ENCODE results near the gene ZNF311.

ZNF311 gene

DNA sequence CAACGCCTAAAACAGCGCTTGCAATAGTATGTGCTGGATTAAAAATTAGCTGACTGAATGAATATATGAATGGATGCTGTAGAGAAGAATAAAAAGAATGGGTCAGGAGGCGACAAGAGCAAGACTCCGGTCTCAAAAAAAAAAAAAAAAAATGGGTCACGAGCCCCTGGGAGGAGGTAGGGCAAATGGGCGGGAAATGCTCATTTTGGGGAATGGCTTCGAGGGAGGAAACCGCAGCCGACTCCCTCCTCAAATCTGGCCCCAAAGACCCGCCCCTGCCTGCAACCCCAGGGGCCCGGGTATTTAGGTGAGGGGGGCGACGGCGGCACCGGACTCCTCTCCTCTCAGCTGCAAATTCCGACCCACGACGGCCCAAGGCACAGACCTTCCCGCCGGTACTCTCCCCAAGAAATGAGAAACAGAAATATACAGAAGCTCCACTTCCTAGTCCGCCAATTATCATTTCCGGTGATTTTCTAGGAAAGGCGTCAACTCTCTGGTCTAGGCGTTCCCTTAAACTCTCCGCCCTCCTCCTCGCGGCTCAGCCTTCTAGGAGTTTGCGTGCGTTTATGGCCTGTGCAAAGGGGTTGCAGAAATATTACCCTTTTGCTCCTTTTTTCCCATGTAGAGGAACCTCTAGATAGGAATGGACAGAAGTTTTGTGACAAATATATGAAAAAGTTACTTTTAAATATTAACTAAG, at the start of gene ZNF311:
Gene ZNF311, minus strand, starts transcription at position 133 of the 703 bp plus-strand sequence. CDS start 1,361 bp downstream, outside the sequence.
- DNase-seq, result peak in 1 of 2 experiments; percentile 32

DNA sequence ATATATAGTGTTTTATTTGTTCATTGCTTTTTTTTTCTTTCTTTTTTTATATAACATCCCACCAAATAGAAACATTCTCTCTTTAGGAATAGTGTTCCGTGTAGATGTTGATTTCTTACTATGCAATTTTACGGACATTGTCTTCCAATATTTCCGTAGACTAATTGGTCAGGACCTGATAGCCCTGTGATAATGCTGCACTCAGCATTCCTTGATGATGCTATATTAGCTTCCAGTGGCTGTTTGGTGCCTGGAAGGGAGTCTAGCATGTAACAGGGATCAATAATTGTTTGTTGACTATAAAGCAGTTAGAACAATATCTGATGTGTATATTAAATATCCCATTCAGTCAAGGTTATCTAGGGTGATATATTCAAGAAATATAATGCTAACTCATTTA, 46.6 kb upstream of the ZNF311 start:
- DNase-seq, result no peak

DNA sequence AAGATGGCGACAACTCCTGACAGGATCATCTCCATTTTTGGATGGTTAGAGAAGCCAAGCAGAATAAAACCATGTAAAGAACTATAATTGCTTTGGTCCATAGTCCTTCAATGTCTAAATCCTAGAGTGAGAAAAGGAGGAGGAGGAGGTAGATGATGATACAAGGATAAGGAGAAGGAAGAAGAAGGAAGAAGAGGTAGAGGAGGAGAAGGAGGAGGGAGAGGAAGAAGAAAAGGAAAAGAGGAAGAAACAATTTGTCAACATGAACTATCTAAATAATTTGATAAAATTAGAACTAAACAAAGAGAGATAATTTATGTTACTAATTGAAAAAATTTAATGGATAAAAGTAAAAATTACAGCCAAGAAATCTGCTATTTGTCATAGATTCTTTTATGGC, 40.0 kb upstream of the ZNF311 start, which contains the start of gene OR2W1:
Gene OR2W1, minus strand, starts transcription at position 101 of the 400 bp plus-strand sequence. Its CDS starts 0 bp downstream, at position 101.
- DNase-seq, result no peak

DNA sequence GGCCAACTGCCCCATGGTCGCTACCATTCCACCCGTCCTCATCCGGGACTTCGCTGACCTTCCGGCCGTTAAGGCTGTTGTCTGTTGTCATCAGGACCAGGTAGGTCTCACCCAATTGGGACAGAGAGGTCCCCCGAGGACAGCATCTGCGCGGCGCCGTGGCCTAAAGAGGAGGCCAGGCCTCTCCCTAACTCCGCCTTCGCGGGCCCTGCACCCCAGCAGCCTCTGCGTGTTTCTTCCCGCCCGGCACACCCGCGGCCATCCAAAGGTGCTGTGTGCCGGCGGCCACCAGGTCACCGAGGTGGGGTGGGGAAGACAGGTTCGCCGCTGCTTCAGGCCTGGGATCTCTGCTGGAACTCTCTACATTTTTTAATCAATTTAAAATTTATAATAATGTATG, 30.8 kb upstream of the ZNF311 start:
- DNase-seq, result no peak

DNA sequence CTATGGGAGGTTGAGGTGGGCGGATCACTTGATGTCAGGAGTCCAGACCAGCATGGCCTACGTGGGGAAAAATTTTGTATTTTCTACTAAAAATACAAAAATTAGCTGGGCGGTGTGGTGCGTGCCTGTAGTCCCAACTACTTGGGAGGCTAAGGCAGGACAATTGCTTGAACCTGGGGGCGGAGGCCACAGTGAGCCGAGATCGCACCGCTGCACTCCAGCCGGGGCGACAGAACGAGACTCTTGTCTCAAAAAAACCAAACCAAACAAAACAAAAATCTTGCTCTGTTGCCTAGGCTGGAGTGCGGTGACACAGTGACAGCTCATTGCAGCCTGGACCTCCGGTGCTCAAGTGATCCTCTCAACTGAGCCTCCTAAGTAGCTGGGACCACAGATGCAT, 23.7 kb upstream of the ZNF311 start:
- no peak for DNase-seq

DNA sequence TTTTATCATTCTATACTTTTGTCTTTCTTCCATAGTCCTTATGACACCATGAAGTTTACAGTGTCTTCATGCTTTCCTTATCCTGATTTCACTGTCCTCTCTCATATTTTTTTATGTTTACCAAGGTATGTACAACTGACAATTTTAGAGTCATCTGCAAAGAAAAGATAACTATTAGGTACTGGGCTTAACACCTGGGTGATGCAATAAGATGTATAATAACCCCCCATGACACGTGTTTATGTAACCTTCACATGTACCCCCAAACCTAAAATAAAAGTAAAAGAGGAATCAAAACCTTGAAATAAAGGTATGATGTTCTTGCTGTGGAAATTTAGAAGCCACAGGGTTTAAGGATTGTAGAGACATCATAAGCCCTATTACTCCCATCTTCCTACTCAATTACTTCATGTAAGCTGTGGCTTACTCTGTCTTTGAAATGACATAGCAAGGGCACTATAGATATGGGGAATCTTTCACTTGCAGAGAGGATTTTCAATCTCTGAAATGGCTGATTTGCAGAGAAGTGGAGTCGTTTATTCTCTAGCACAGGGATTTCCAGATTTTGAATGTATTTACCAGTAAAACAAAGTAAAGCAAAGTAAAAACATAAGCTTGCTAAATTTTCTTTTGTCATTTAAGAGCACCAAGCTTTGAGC, 20.9 kb upstream of the ZNF311 start:
- no peak for DNase-seq

DNA sequence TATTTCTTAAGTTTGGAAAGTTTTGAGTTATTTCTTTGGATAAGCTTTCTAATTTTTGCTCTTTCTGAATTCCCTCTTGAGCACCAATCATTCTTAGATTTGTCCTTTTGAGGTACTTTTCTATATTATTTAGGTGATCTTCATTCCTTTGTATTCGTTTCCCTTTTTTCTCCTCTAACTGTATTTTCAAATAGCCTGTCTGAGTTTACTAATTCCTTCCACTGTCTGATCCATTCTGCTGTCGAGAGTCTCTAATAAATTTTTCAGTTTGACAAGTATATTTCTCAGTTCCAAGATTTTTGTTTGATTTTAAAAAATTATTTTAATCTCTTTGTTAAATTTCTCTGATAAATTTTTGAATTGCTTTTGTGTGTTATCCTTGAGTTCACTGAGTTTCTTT, 16.3 kb upstream of the ZNF311 start:
- DNase-seq, result no peak

DNA sequence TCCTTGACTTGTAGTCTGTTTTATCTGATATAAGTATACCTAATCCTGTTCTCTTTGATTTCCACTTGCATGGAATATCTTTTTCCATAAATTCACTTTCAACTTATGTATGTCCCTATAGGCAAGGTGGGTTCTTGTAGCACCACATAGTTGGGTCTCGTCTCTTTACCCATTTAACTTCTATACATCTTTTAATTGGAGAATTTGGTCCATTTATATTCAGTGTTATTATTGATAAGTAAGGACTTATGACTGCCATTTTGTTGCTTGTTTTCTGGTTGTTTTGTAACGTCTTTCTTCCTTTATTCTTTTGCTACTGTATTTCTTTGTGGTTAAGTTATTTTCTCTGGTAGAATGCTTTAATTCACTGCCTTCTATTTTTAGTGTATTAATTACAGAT, 14.5 kb upstream of the ZNF311 start:
- no peak for DNase-seq

DNA sequence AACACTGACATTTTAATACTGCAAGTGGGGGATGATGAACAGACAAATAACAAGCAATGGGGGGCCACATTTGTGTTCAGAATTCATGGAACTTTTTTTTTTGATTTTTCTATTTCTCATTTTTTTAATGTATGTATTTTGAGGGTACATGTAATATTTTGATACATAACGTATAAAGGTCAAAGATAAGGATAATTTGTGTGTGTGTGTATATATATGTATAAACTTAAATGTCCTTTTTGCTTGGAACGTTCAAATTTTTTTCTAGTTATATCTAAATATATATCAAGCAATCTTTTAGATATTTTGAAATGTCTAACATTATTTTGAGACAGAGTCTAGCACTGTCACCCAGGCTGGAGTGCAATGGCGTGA, 12.3 kb upstream of the ZNF311 start:
- no peak for DNase-seq

DNA sequence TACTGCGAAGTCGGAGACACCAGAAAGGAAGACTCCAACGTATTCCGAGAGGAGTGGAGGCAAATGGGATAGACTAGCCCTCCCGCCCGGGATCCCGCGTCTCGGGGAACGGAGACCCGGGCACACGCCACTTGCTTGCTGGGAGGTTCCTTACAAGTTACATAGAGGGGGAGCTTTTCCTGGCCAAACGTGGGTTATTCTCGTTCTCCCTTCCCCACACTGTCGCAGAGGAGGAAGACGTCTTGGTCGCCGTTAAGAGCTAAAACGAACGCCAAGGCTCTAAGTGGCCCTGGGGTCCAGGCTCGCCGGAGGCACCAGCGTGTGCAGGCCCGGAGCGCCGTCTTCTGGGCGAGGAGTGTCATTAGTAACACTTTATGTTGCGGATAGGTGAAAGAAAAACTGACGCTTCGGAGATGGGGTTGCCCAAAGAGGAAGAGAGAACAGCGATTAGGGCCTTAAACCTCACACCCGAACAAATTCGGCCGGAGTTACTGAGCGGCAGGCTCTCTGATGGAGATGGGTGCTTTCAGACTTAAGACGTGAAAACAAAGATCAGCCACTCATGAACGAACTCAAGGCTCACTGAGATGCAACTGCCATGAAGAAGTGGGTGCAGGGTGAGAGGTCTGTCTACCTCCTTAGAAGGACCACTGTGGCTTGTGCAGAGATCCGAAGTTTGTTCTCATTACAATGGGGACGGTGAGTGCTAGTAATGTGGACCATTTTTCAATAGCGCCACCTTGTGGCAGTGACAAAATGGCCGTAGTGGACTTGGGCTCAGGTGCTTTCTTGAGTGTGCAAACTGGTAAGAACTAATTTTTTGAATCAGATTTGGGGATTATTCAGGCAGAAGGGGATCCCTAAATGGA, 11.7 kb upstream of the ZNF311 start:
- DNase-seq, result peak; percentile 65 to 70

DNA sequence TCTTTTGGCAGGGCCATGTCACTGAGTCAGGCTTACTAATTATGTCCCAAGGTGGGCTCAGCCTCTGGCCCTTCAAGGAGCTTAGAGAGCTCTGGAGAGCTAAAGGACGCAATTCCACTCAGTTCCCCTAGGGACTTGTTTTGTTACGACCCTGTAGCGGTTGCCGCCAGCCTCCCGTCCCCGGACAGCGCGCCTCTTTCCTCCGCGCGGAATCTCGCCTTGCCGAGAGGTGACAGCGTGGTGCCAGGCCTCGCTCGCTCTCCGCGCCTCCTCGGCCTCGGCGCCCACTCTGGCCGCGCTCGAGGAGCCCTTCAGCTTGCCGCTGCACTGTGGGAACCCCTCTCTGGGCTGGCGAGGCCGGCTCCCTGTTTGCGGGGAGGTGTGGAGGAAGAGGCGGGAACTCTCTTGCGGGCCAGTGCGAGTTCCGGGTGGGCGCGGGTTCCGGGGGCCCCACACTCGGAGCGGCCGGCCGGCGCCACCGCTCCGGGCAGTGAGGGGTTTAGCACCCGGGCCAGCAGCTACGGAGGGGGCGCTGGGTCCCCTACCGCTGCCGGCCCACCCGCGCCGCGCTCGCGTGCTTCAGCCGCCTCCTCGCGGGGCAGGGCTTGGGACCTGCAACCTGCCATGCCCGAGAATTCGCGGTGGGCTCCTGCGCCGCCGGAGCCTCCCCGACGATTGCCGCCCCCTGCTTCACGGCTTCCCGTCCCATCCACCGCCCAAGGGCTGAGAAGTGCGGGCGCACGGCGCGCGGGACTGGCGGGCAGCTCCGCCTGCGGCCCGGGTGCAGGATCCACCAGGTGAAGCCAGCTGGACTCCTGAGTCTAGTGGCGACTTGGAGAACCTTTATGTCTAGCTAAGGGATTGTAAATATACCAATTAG, 9.9 kb upstream of the ZNF311 start:
- no peak for DNase-seq

DNA sequence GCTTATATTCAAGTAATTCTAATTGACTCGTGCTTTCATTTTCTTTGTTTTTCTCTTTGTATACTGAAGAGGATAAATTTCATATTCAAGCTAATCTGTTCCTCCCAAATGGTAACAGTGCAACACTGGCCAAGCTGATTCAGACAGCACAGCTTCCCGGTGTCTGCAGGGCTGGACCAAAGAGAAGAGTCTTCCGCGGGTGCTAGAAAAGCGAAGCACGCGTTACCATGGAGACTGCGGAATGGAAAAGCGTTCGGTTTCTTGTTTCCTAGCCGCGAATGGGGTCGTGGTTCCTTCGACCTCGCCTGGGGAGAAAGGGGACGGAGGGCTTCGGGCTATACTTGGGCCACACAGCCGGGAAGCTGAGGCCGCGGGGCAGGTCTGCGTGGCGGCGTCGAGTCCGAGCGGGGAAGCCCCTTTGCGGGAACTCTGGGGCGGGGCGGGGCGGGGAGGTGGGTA, 6.2 kb upstream of the ZNF311 start:
- peak in 1 of 2 experiments; percentile 38 for DNase-seq

DNA sequence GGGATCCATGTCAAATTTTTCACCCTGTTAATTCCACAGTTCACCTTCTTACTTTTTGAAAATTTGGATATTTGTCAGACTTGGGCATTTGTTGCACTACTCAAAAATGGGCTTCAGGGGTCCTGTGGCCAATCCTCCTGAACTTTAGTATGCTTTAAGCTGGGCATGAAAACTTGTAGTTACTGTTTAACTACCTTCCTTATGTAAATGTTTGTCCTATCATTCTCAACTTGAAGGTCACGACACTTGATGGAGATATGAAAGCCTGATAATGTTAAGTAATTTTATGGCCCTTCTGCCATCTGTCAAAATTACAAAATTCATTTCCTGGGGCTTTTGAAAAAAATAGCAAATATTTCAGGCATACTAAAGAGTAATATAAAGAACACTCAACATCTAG, 4.2 kb upstream of the ZNF311 start:
- no peak for DNase-seq

DNA sequence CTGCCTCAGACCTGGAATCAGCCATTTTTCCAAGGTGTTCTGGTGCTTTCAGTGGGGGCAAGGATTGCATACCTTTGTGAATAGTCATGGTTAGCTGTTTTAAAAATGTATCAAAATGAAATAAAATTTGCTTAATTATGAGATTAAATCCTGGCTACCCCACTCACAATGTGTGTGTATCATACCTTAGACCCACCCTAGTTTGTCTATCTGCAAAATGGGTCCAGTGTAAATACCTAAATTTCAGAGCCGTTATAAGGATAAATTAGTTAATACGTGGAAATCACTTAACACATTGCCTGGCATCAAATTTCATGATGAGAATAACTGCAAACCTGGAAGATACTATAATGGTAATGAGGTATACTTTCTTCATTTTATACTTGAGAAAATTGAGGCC, 3.0 kb upstream of the ZNF311 start:
- DNase-seq, result no peak

DNA sequence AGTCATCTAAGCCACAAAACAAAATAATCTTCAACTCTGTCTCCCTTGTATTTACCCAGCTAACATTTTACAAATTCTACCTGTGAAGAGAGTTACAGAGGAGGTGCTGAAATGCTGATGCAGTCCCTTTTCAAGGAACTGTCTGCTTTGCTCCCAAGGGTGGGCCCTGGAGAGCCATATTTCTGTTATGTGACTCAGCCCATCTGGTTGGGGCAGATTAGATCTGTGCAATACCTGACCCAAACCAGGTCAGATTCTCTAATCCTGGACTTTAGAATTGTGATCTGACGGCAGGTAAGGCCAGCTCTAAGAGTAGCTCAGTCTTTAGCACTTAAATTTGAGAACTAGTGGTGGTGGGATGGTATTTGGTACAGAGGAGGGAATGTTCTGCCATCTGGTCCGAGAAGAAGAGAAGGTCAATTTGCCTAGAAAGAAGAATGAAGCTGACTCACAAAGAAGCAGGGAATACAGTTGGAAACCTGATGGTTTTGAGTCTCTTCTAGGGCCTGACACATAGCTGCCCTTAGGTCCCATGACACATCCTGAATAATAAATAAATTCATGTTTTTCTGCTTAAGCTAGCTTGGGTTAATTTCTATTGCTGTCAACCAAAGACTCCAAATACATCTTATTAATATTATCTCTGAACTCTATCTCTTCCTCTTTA, 8.1 kb downstream of the ZNF311 start:
- no peak for DNase-seq

DNA sequence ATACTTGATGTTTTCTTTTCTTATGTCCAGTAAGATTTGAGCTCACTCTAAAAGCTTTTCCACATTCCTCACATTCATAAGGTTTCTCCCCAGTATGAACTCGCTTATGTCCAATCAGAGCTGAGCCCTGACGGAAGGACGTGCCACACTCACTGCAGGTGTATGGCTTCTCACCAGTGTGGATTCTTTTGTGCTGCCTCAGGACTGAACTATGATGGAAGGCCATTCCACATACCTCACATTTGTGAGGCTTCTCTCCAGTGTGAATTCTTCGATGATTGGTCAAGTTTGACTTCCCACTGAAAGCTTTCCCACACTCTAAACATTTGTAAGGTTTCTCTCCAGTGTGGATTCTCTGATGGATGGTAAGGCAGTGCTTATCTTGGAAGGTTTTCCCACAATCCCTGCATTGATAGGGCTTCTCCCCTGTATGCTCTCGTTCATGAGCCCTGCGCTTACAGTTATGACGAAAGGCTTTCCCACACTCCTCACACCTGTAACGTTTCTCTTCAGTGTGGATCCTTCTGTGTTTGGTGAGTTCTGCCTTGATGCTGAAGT, 9.9 kb downstream of the ZNF311 start:
- no peak for DNase-seq

DNA sequence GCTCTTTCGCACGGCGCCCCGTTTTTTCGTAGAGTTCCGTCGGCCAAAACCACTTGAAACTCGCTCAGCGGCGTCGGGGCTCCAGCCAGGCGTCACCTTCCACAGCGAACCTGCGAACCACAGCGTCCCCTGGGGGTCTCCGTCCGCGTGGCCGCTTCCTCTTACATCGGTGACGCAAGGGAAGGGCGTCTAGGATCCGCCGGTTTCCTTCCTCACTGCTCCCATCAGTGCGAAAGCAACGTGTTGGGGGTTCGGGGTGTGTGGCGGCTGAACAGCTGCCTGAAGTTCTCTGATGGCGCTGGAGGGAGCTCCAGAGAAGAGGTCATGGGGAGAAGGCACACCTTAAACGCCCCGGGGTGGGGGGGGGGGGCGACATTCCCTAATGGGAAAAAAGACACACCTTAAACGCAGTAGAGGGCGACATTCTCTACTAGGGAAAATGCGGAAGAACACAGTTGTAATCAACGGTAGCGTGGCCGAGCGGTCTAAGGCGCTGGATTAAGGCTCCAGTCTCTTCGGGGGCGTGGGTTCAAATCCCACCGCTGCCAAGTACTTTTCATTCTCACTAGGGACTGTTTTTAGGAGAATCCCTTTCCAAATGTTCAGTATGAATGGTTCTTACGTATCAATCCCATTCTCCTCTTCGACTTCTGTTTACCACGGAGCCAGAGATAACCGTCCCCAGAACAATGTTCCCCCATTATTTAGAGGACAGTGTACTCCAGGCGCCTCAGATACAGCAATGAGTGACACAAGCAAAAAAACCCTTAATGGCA, 16.4 kb downstream of the ZNF311 start:
- DNase-seq, result no peak

DNA sequence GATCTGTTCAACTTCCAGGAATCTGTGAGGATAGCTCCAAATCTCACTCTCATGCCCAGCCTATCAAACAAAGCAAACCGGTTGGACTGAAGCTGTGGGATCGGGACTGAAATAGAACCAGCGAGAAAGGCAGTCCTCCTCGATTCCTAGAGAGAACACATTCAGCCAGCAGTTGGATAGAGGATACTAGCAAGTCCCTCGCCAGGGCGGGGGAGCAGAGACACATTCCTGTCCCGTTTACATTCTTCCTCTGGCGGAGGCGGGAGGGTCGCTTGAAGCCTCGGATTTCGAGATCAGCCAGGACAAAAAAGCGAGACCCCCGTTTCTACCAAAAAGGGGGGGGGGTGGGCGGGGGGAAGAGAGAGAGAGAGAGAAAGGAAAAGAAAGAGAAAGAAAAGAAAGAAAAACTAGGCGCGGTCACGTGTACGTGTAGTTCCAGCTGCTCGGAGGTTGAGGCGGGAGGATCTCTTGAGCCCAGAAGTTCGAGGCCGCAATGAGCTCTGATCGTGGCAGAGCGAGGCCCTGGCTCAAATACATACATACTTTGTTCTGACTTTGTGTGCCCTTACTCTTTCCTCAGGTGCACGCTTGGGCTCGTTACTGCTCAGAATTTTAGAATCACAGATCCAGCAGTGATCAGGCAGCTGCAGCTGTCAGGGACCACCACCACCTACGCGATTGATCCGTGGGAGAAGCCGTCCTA, 19.5 kb downstream of the ZNF311 start:
- peak; percentile 93 to 95 for DNase-seq

DNA sequence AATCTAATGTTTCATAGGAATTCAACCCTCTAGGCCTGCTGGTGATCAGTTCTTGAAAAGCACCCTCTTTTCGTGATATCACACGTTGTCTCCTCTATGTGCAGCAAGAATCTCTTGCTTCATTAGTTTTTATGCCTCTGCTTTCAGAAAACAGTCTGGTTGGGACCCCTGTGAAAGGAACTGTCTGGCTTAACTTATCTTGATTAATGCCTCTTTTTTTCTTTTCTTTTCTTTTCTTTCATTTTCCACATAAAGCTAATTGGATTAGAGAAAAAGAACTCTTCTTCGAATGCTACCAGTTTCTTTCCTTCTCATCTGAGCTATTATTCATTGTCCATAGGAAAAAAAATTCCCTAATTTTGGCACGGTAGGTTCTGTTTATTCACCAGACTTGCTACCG, 21.3 kb downstream of the ZNF311 start:
- DNase-seq, result no peak
